Fibroblast of the aortic adventitia (primary cell): Measurements from ENCODE around the gene NCS1. TPM values are rescaled to one million over a fixed set of nuclear protein-coding genes. Genes with fewer than 3 reads are reported as not detected.

Experiments
- DNase-seq: peaks from one replicate; pipeline ENCODE4 v3.0.0-alpha.2; 2010; ENCODE audit warnings: low read depth
- H3K4me3 ChIP-seq: 2 replicates; pipeline ENCODE4 v1.5.1; 2011; ENCODE audit warnings: low read depth, mild to moderate bottlenecking, control low read depth, low read length, moderate library complexity
- CTCF ChIP-seq: IDR thresholded peaks from 2 replicates; pipeline ENCODE4 v1.5.1; 2011; ENCODE audit warnings: mild to moderate bottlenecking, low read length, control low read depth, inconsistent platforms; ENCODE audit not compliant: insufficient read depth
- total RNA-seq: library from RNA; depleted of rRNA; stranded (reverse); fragments of >200 nt; gene quantifications from 2 replicates; pipeline ENCODE4 v1.2.3, GENCODE V29; 2012; ENCODE audit warnings: low replicate concordance

The NCS1 gene
- total RNA-seq, 1 donor: 39.2 TPM

DNA sequence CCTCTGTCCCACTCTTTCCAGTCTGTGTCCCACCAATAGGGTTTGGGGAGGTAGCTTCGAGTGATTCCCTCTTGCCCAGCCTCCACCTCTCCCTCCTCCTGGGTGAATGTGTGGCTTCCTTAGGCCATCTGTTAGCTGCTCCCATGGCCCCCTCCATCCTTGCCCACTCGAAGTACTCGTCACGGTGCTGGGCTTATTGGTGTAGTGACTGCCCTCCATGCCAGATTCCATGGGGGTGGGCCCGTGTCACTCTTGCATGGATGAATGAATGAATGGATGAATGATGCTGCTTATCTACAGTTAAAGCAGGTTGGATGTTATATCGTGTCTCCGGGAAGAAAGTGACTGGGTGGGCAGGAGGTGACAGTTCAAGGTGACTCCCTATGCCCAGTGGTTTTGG is 112.5 kb downstream of the NCS1 start:
- no peak for DNase-seq
- no peak overlapping the region for H3K4me3 ChIP-seq
- TF ChIP-seq CTCF: no peak

- TF ChIP-seq CTCF: no peak
- H3K4me3 ChIP-seq: no peak overlapping the region
- DNase-seq: no peak
These were observed 113.1 kb downstream of the NCS1 start for GRCh38 chr9:130285271-130285670.

GRCh38 chr9:130286072-130286770 is 114.0 kb downstream of the NCS1 start:
- TF ChIP-seq CTCF: no peak
- no peak for DNase-seq
- no peak overlapping the region for H3K4me3 ChIP-seq

Other genes starting within 250 kb of the NCS1 start
- gene FNBP1, start 129.2 kb upstream of the NCS1 start, total RNA-seq: 44.4 and 57.9 TPM in 2 replicates
- gene GPR107, start 118.5 kb upstream of the NCS1 start, total RNA-seq: 11.5 and 30.9 TPM in 2 replicates
- not detected in 2 replicates for gene HMCN2, start 93.4 kb downstream of the NCS1 start, total RNA-seq